GM12878 (cell line): Measurements from ENCODE around the gene HEATR9. TPM values are rescaled to one million over a fixed set of nuclear protein-coding genes. Genes with fewer than 3 reads are reported as not detected.

Experiments
- ATAC-seq: fragments of 200-7000 bp; cut with Tn5 transposase; 3 replicates; pipeline ENCODE4 v1.9.1; 2020; ENCODE audit warnings: mild to moderate bottlenecking, moderate library complexity
- BruUV-seq: library from RNA; stranded (reverse); fragments of 400-500 nt; replicated peaks from 2 replicates; lab custom pipeline; 2021; lab: Mats Ljungman, UMichigan
- CTCF ChIA-PET: fragments of 300-600 bp; sonication (Branson Sonifier 250); formaldehyde crosslinking; extraction: SDS; loops from one replicate; lab custom pipeline; 2021; ENCODE audit warnings: inconsistent platforms; lab: Yijun Ruan, JAX
- POLR2A ChIA-PET: fragments of 350-600 bp; formaldehyde crosslinking; extraction: SDS; loops from one replicate; lab custom pipeline; 2021; ENCODE audit warnings: inconsistent platforms; lab: Charles Lee
- RAD21 ChIA-PET: fragments of 300-600 bp; sonication (Branson Sonifier 250); formaldehyde crosslinking; loops from one replicate; lab custom pipeline; 2023; ENCODE audit warnings: antibody characterized with exemption; ENCODE audit not compliant: unreplicated experiment; lab: Charles Lee
- SMC1A ChIA-PET: fragments of 300-600 bp; sonication (Branson Sonifier 250); formaldehyde crosslinking; loops from one replicate; lab custom pipeline; 2023; ENCODE audit not compliant: unreplicated experiment, uncharacterized antibody; lab: Charles Lee
- DNase-seq: peaks from one replicate; pipeline ENCODE4 v3.0.0-alpha.2; 2011; ENCODE audit warnings: low read depth, low spot score
- FAIRE-seq: peaks from 3 replicates; lab custom pipeline; 2011; peaks lifted over from hg19 to GRCh38; lab: Jason Lieb, UNC
- H2AFZ ChIP-seq: 2 replicates; pipeline ENCODE4 v1.6.0; 2011; ENCODE audit warnings: low read depth, low read length, control low read depth; ENCODE audit not compliant: control insufficient read depth
- H3K27ac ChIP-seq: 2 replicates; pipeline ENCODE4 v1.5.1; 2011; ENCODE audit warnings: control low read depth; ENCODE audit not compliant: control insufficient read depth, insufficient read depth
- H3K27me3 ChIP-seq, 2 experiments: replicated peaks in 1 of 2; 2 replicates each; pipeline versions ENCODE4 v1.6.0 to v1.6.1; 2011; ENCODE audit warnings: low read length in 1 of 2; ENCODE audit not compliant: control insufficient read depth in 2 of 2, insufficient read depth in 2 of 2
- H3K36me3 ChIP-seq, 2 experiments: 2 replicates each; pipeline ENCODE4 v1.5.1; 2011; ENCODE audit warnings: low read length in 1 of 2; ENCODE audit not compliant: control insufficient read depth in 2 of 2, insufficient read depth in 2 of 2
- H3K4me1 ChIP-seq: 2 replicates; pipeline ENCODE4 v1.6.1; 2011; ENCODE audit warnings: mild to moderate bottlenecking, low read length, moderate library complexity, mixed read lengths; ENCODE audit not compliant: control insufficient read depth, insufficient read depth
- H3K4me2 ChIP-seq: 2 replicates; pipeline ENCODE4 v1.6.0; 2011; ENCODE audit warnings: control low read depth; ENCODE audit not compliant: control insufficient read depth, insufficient read depth
- H3K4me3 ChIP-seq: fragments of 200-600 bp; sonication (generic); 2 replicates; pipeline ENCODE4 v1.5.1; 2016
- H3K79me2 ChIP-seq: 2 replicates; pipeline ENCODE4 v1.6.0; 2011; ENCODE audit warnings: low read length; ENCODE audit not compliant: control insufficient read depth, insufficient read depth
- H3K9ac ChIP-seq: 2 replicates; pipeline ENCODE4 v1.8.0; 2011; ENCODE audit warnings: low read length, control low read depth, mixed read lengths; ENCODE audit not compliant: control insufficient read depth, insufficient read depth
- H3K9me3 ChIP-seq: replicated peaks from 3 replicates; pipeline ENCODE4 v1.5.1; 2011; ENCODE audit warnings: mild to moderate bottlenecking, low read length; ENCODE audit not compliant: control insufficient read depth, insufficient read depth
- H4K20me1 ChIP-seq: 2 replicates; pipeline ENCODE4 v1.6.0; 2011; ENCODE audit not compliant: control insufficient read depth, insufficient read depth
- CEBPB ChIP-seq, 2 experiments: fragments of 150-350 bp in 1 of 2; IDR thresholded peaks; 2 replicates each; pipeline ENCODE4 v1.6.1; 2012 to 2014; ENCODE audit warnings: low read depth in 2 of 2, low read length in 2 of 2, borderline replicate concordance in 1 of 2, inconsistent platforms in 1 of 2
- MYB ChIP-seq: fragments of 150-350 bp; IDR thresholded peaks from 2 replicates; pipeline ENCODE4 v1.6.1; 2014; ENCODE audit warnings: mild to moderate bottlenecking, low read depth, low read length, borderline replicate concordance
- POLR2AphosphoS5 ChIP-seq: IDR thresholded peaks from 2 replicates; pipeline ENCODE4 v1.6.1; 2011; ENCODE audit warnings: mild to moderate bottlenecking, low read length, inconsistent platforms
- RAD51 ChIP-seq: fragments of 450-650 bp; IDR thresholded peaks from 2 replicates; pipeline ENCODE4 v1.6.1; 2016; ENCODE audit warnings: moderate library complexity, mild to moderate bottlenecking, inconsistent platforms
- RELA ChIP-seq: fragments of 450-650 bp; IDR thresholded peaks from 2 replicates; pipeline ENCODE4 v1.8.0; 2014; ENCODE audit warnings: borderline replicate concordance; ENCODE audit not compliant: partially characterized antibody
- SIN3A ChIP-seq: IDR thresholded peaks from 2 replicates; pipeline ENCODE4 v1.6.1; 2012; ENCODE audit warnings: low read depth, low read length, improper control_type of control experiment
- SRF ChIP-seq, 2 experiments: IDR thresholded peaks; 2 replicates each; pipeline ENCODE4 v1.6.1; 2011; ENCODE audit warnings: low read depth in 2 of 2, low read length in 2 of 2, mild to moderate bottlenecking in 1 of 2, moderate library complexity in 1 of 2
- YY1 ChIP-seq: IDR thresholded peaks from 2 replicates; pipeline ENCODE4 v1.6.1; 2011; ENCODE audit warnings: low read depth, mild to moderate bottlenecking, low read length
- ZZZ3 ChIP-seq: IDR thresholded peaks from 2 replicates; pipeline ENCODE4 v1.6.1; 2011; ENCODE audit warnings: low read depth; ENCODE audit not compliant: control insufficient read depth, insufficient read length
- WGBS: methylation state at CpG from one replicate; pipeline ENCODE4 v1.1.6; 2016; ENCODE audit warnings: low lambda C conversion rate; ENCODE audit not compliant: insufficient replicate concordance, insufficient coverage; ENCODE audit errors: missing lambda C conversion rate; 5-methylcytosine and 5-hydroxymethylcytosine counted together
- in situ Hi-C: fragments of 300-500 bp; cut with MboI; formaldehyde crosslinking; loops from 9 replicates; pipeline ENCODE4 v1.14.3; 2018; ENCODE audit warnings: mixed read lengths
- intact Hi-C: fragments of 100-400 bp; cut with micrococcal nuclease; formaldehyde crosslinking; loops from one replicate; pipeline ENCODE4 v1.14.2; 2022; ENCODE audit not compliant: unreplicated experiment
- polyA plus RNA-seq, 11 experiments: library from polyadenylated mRNA; depleted of rRNA in 4 of 11; unstranded in 6 of 11; stranded (reverse) in 5 of 11; fragments of >200 nt; fragmentation: Nextera tagmentation in 4 of 11; fragmentation: Illumina TruSeq in 1 of 11; extraction: Ambion mirVana in 4 of 11; extraction: Trizol in 1 of 11; gene quantifications; 1 replicate in 1 of 11; 2 replicates in 10 of 11; pipeline versions ENCODE4 v1.2.1 to v1.2.3, GENCODE V29; 2011 to 2016; ENCODE audit warnings: inconsistent platforms in 2 of 11, missing spikeins in 2 of 11, low read depth in 1 of 11
- total RNA-seq, 4 experiments: library from RNA; depleted of rRNA in 3 of 4; stranded (reverse); fragments of >200 nt in 3 of 4; fragmentation: Illumina TruSeq in 1 of 4; extraction: Trizol in 1 of 4; gene quantifications; 2 replicates each; pipeline versions ENCODE4 v1.2.1 to v1.2.3, GENCODE V29; 2013 to 2021
- TF ChIP-seq, protein P1 (sequence below), 3 experiments: IDR thresholded peaks in 2 of 3; conservative IDR thresholded peaks in 1 of 3; 2 replicates each; pipeline ENCODE4 v1.5.1; 2011; ENCODE audit warnings: low read depth in 3 of 3, low read length in 3 of 3, mild to moderate bottlenecking in 3 of 3, control low read depth in 2 of 3, moderate library complexity in 2 of 3, inconsistent platforms in 1 of 3, mixed read lengths in 1 of 3; ENCODE audit not compliant: control insufficient read depth in 2 of 3, insufficient read depth in 1 of 3; ENCODE audit errors: extremely low read depth in 1 of 3
- TF ChIP-seq, protein P2 (sequence below): fragments of 450-650 bp; IDR thresholded peaks from 2 replicates; pipeline ENCODE4 v1.6.1; 2017; ENCODE audit warnings: borderline replicate concordance
- TF ChIP-seq, protein P3 (sequence below): fragments of 450-650 bp; IDR thresholded peaks from 2 replicates; pipeline ENCODE4 v1.6.1; 2016; ENCODE audit warnings: mild to moderate bottlenecking
- TF ChIP-seq, protein P4 (sequence below): IDR thresholded peaks from 2 replicates; pipeline ENCODE4 v1.6.1; 2012; ENCODE audit warnings: low read length, inconsistent platforms
- TF ChIP-seq, protein P5 (sequence below): fragments of 450-650 bp; IDR thresholded peaks from 2 replicates; pipeline ENCODE4 v1.6.1; 2017; ENCODE audit warnings: mild to moderate bottlenecking, low read depth, inconsistent platforms; ENCODE audit not compliant: poor library complexity, severe bottlenecking

The HEATR9 gene
- total and polyA plus RNA-seq, 10 of the 15 experiments (the other 5 are each of a cell fraction or from before 2014, with no cell fraction given) = 0.04 to 0.43 (median 0.13) TPM; not detected in 2

DNA sequence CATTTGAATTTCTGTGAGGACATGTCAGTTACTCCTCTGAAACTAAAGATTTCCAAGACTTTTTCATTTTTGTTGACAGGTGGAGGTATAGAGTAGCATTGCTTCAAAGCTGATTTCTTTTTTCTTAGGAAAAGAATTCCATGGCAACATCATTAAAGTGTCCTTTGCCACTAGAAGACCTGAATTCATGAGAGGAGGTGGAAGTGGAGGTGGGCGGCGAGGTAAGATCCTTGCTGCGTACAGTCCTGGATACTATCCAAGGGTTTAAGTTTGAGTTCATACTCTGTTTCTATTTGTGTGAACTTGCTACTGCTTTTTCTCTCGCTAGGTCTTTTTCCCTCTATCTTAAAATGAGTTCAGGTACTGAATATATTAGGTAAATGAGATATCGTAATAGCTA, 26.5 kb downstream of the HEATR9 start:
- 98% methylated on average over 5 of the region's 5 CpGs for WGBS
- H4K20me1 ChIP-seq = no peaks in the 10 kb centered on the region
- intact Hi-C loops (no loop called here), in situ Hi-C loops (no loop called here)
- ChIA-PET SMC1A (interaction anchor here (0.9 to 1.9 kb wide), 3 partner anchors 8 to 101 kb away, joined by 3 to 8 read pairs (median 3); partner anchors contain the start of gene LYZL6), POLR2A (interaction anchor here (0.6 kb wide), 1 partner anchor 746 kb away, joined by 3 read pairs; no protein-coding TSS in a partner anchor), CTCF (interaction anchor here (0.7 to 2.2 kb wide), 7 partner anchors 9 to 310 kb away, joined by 3 to 6 read pairs (median 4); no protein-coding TSS in a partner anchor), RAD21 (no interaction called here)
- H3K9me3 ChIP-seq = no peaks in the 10 kb centered on the region
- no peak overlapping the region for H2AFZ ChIP-seq
- no peaks in the 10 kb centered on the region for H3K27me3 ChIP-seq
- TF ChIP-seq CEBPB (IDR thresholded peaks at IDR 0.05; ENCODE audit: borderline replicate concordance in 1 of 2, low read depth in 2 of 2, low read length in 2 of 2) = no peak
- no peak for TF ChIP-seq YY1
- TF ChIP-seq, protein P1, sequence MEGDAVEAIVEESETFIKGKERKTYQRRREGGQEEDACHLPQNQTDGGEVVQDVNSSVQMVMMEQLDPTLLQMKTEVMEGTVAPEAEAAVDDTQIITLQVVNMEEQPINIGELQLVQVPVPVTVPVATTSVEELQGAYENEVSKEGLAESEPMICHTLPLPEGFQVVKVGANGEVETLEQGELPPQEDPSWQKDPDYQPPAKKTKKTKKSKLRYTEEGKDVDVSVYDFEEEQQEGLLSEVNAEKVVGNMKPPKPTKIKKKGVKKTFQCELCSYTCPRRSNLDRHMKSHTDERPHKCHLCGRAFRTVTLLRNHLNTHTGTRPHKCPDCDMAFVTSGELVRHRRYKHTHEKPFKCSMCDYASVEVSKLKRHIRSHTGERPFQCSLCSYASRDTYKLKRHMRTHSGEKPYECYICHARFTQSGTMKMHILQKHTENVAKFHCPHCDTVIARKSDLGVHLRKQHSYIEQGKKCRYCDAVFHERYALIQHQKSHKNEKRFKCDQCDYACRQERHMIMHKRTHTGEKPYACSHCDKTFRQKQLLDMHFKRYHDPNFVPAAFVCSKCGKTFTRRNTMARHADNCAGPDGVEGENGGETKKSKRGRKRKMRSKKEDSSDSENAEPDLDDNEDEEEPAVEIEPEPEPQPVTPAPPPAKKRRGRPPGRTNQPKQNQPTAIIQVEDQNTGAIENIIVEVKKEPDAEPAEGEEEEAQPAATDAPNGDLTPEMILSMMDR (IDR thresholded peaks at IDR 0.05 in 2 of 3, conservative IDR thresholded peaks at IDR 0.05 in 1 of 3; ENCODE audit: control insufficient read depth in 2 of 3, extremely low read depth in 1 of 3, insufficient read depth in 1 of 3, low read depth in 3 of 3, low read length in 3 of 3) = no peak
- no peak for TF ChIP-seq SIN3A
- TF ChIP-seq, protein P2, sequence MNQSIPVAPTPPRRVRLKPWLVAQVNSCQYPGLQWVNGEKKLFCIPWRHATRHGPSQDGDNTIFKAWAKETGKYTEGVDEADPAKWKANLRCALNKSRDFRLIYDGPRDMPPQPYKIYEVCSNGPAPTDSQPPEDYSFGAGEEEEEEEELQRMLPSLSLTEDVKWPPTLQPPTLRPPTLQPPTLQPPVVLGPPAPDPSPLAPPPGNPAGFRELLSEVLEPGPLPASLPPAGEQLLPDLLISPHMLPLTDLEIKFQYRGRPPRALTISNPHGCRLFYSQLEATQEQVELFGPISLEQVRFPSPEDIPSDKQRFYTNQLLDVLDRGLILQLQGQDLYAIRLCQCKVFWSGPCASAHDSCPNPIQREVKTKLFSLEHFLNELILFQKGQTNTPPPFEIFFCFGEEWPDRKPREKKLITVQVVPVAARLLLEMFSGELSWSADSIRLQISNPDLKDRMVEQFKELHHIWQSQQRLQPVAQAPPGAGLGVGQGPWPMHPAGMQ = no peak
- TF ChIP-seq, protein P3, sequence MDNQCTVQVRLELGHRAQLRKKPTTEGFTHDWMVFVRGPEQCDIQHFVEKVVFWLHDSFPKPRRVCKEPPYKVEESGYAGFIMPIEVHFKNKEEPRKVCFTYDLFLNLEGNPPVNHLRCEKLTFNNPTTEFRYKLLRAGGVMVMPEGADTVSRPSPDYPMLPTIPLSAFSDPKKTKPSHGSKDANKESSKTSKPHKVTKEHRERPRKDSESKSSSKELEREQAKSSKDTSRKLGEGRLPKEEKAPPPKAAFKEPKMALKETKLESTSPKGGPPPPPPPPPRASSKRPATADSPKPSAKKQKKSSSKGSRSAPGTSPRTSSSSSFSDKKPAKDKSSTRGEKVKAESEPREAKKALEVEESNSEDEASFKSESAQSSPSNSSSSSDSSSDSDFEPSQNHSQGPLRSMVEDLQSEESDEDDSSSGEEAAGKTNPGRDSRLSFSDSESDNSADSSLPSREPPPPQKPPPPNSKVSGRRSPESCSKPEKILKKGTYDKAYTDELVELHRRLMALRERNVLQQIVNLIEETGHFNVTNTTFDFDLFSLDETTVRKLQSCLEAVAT = no peak
- no peak for TF ChIP-seq RAD51
- no peak for TF ChIP-seq SRF (IDR thresholded peaks at IDR 0.05; ENCODE audit: low read depth in 2 of 2, low read length in 2 of 2)
- TF ChIP-seq RELA = no peak
- TF ChIP-seq, protein P4, sequence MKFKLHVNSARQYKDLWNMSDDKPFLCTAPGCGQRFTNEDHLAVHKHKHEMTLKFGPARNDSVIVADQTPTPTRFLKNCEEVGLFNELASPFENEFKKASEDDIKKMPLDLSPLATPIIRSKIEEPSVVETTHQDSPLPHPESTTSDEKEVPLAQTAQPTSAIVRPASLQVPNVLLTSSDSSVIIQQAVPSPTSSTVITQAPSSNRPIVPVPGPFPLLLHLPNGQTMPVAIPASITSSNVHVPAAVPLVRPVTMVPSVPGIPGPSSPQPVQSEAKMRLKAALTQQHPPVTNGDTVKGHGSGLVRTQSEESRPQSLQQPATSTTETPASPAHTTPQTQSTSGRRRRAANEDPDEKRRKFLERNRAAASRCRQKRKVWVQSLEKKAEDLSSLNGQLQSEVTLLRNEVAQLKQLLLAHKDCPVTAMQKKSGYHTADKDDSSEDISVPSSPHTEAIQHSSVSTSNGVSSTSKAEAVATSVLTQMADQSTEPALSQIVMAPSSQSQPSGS = no peak
- no peak for TF ChIP-seq MYB
- TF ChIP-seq ZZZ3 = no peak
- TF ChIP-seq POLR2AphosphoS5 = no peak
- TF ChIP-seq, protein P5, sequence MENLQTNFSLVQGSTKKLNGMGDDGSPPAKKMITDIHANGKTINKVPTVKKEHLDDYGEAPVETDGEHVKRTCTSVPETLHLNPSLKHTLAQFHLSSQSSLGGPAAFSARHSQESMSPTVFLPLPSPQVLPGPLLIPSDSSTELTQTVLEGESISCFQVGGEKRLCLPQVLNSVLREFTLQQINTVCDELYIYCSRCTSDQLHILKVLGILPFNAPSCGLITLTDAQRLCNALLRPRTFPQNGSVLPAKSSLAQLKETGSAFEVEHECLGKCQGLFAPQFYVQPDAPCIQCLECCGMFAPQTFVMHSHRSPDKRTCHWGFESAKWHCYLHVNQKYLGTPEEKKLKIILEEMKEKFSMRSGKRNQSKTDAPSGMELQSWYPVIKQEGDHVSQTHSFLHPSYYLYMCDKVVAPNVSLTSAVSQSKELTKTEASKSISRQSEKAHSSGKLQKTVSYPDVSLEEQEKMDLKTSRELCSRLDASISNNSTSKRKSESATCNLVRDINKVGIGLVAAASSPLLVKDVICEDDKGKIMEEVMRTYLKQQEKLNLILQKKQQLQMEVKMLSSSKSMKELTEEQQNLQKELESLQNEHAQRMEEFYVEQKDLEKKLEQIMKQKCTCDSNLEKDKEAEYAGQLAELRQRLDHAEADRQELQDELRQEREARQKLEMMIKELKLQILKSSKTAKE = no peak
- no peak for ATAC-seq
- no peak for FAIRE-seq
- H3K4me2 ChIP-seq = no peak overlapping the region
- DNase-seq = no peak
- no peak overlapping the region for H3K4me3 ChIP-seq
- H3K36me3 ChIP-seq = peaks cover 8 to 48% of the 10 kb centered on the region in 2 experiments
- no peak overlapping the region for H3K27ac ChIP-seq
- H3K4me1 ChIP-seq = no peaks in the 10 kb centered on the region
- H3K79me2 ChIP-seq = no peaks in the 10 kb centered on the region
- BruUV-seq = no TSS peak
- H3K9ac ChIP-seq = no peak overlapping the region
